HG03342 (cell line): Measurements from ENCODE around the gene COPZ1.

Source experiments
- ATAC-seq: cut with Tn5 transposase; IDR thresholded peaks from one replicate; pipeline ENCODE4 v1.9.1; 2021; ENCODE audit warnings: mild to moderate bottlenecking, moderate library complexity; ENCODE audit not compliant: unreplicated experiment

The COPZ1 gene

GRCh38 chr12:54374562-54375258 lies 49.8 kb downstream of the COPZ1 start:
- ATAC-seq: no peak

- ATAC-seq: no peak
These were observed 50.3 kb downstream of the COPZ1 start for GRCh38 chr12:54375259-54375579.

DNA sequence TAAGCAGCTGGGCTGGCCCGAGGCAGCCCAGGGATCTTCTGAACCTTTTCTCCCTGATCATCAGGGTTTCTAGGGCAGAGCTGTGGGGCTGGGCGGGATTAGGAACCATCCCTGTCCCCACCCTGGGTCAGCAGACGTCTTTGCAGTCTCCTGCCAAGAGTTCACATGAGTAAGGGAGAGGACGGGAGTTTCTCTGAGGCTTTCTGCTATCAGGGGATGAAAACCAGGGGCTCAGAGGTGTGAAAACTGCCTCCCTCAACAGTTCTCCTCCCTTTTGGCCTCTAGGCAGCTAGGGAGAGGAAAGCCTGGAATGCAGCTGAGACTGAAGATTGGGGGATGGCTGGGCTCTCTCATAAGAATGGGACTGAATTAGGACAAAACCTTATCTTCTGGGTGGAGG lies 51.7 kb downstream of the COPZ1 start:
- no peak for ATAC-seq

GRCh38 chr12:54377007-54377406 lies 52.1 kb downstream of the COPZ1 start:
- no peak for ATAC-seq

- ATAC-seq: no peak
These were observed 53.0 kb downstream of the COPZ1 start for GRCh38 chr12:54377797-54378515.

- ATAC-seq: no peak
These were observed 54.0 kb downstream of the COPZ1 start for GRCh38 chr12:54378796-54379397.

DNA sequence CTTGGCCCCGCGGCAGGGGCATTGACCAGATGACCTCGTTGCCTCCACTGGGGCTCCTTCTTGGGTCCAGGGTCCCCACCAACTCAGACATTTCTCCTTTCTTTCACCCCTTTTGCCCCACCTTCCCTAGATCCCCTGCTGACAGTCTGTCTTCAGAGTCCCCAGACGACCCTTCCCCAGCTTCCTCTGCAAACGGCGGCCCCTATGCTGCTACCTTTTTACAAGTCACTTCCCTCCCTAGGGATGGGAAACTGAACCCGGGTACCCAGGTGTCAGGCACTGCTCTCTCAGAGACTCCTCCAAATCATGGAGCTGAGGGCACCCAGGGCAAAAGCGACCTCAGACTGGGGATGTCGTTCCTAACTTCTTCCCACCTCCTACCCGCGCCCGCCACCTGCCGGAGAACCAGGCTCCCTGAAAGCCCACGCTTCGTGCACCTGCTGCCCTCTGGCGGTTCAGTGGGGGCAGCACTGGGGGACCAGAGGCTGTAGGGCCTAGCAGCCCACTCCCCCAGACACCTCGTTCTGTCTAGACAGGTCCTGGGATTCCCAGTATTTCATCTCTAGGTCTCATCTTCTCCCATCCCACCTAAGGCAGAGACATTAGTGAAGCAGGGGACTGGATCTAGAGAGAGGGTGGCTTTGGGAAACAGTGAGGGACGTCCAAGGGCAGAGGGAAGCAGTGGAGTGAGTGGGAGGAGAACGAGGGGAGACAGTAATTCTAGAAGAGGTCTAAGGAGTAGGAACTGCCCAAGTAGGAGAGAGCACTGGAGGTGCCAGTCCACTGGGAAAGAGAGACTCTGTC lies 54.7 kb downstream of the COPZ1 start:
- peak; percentile 80 for ATAC-seq

DNA sequence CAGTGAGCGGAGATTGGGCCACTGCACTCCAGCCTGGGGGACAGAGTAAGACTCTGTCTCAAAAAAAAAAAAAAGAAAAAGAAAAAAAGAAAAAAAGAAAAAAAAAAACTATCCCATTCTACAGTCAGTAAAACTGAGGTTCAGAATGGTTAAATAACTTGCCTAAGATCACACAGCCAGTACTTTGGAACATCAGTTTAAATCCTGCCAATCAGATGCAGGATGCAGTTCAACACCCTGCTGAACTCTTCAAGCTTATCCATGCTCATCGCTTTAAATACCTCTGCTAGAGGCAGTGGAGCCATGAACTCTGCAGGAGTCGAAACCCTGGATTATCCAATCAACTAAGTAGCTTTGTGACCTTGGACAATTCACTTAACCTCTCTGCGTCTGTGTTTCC lies 56.2 kb downstream of the COPZ1 start:
- no peak for ATAC-seq

DNA sequence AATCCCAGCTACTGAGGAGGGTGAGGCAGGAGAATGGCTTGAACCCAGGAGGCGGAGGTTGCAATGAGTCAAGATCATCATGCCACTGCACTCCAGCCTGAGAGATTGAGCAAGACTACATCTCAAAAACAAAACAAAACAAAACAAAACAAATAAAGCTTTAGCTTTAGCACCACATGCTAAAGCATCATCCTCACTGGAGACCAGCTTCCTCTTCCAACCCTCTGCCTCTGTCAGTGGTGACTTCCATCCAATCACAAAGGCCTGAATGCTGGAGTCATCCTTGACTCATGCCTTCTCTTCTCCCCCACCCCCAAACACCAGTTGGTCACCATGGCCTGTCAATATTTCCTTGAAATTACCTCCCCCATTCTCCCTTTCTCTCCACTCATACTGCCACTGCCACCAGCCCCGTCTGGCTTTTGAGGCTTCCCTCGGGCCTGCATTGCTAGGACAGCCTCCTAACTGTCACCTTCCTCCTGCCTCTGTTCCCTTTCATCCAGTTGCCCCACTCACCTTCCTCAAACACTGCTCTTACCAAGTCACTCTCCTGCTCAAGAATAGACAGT lies 58.2 kb downstream of the COPZ1 start:
- ATAC-seq: no peak

DNA sequence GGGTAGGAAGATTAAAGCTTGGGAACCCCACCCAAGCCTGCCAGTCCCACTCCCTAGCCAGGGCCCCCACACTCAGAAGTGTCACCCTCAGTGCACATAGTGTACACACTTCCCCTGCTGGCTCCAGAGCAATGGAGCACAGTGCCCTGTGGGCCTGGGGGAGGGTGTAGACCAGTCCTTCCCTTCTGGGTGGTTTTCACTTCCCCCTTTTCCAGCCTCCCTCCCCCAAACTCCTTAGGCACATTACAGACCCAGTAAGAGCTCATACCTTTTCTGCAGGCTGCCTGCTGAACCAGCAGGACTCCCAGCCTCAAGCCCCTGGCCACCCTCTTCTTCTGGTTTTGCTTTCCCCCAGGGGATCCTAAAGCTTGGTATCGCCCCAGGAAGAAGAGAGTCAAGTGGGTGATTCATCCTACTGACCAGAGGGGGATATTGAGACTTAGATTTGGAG lies 59.7 kb downstream of the COPZ1 start, which contains the start of gene ZNF385A:
TSS of gene ZNF385A (minus strand) at position 143 of the 451 bp plus-strand sequence. CDS start 219 bp downstream, outside the sequence.
- ATAC-seq: peak; percentile 45

DNA sequence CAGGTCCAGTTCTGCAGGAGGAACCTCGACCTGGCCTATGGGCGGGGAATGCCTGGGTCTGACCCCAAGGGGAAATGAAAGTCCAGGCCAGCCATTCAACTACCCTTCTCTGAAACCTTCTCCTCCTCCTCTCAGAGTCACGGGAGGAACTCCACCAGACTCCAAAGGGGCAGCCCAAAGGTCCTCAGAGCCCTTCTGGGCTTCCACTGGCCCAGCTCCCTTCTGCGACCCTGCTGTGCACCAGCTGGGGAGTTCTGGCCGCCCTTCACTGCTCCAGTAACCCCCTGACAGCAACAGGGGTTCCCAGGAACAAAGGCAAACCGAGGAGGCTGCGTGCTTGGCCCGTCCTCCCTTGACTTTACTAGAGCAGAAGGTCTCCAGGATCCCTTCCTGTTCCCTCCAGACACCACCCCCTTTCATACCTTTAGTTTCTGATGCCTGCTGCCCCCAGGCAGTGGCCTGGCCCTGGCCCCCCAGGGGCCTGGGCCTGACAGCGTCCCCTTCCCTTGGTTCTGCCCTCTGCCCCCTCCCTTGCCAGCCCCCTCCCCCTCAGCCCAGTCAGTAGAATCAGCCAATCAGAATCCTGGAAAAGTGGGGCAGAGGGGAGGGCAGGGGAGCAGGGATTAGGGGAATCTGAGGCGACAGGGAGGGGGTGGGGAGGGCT lies 60.5 kb downstream of the COPZ1 start:
- peak; percentile 53 for ATAC-seq

DNA sequence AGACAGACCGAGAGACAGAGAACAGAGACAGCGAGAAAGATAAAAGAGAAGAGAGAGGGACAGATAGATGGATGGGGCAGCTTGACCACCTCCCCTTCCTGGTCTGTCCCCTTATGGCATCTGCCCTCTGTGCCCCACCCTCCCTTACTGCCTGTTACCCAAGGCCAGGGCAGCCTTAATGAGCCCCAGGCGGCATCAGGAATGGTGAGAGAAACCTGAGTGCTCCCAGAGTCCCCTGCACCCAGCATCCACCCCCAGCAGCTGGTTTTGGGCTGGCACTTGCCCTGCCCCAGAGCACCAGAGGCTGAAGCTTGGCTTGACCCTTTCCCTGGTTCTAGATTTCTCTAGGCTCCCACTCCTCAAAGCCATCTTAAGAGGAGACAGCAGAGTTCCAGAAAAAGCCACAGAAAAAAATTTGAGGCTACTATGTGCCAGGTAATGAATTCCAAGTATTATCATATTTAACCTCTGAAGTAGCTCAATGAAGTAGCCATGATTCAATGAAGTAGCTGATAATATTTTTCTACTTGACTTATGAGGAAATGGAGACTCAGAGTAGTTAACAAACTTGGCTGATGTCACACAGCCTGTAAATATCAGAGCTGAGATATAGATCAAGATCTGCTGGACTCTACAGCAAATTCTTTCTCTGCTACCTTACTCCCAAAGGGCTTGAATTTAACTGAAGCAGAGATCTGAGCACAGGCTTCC lies 61.6 kb downstream of the COPZ1 start:
- no peak for ATAC-seq

DNA sequence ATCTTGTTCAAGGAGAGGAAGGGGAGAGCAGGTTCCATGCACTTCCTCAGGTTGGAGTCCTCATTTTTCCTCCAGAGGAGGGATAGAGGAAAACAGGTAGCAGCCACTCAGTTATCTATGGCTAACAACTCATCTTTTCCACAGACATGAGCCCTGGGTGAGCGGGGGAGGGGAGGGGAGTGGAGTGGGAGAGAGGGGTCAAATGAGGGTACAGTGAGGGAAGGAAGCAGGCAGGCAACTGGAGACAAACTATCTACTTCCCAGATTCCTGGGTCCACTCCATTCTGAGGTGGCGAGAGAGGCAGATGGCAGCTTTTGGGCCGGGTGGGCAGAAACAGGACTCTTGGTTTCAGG lies 62.2 kb downstream of the COPZ1 start:
- ATAC-seq: no peak

DNA sequence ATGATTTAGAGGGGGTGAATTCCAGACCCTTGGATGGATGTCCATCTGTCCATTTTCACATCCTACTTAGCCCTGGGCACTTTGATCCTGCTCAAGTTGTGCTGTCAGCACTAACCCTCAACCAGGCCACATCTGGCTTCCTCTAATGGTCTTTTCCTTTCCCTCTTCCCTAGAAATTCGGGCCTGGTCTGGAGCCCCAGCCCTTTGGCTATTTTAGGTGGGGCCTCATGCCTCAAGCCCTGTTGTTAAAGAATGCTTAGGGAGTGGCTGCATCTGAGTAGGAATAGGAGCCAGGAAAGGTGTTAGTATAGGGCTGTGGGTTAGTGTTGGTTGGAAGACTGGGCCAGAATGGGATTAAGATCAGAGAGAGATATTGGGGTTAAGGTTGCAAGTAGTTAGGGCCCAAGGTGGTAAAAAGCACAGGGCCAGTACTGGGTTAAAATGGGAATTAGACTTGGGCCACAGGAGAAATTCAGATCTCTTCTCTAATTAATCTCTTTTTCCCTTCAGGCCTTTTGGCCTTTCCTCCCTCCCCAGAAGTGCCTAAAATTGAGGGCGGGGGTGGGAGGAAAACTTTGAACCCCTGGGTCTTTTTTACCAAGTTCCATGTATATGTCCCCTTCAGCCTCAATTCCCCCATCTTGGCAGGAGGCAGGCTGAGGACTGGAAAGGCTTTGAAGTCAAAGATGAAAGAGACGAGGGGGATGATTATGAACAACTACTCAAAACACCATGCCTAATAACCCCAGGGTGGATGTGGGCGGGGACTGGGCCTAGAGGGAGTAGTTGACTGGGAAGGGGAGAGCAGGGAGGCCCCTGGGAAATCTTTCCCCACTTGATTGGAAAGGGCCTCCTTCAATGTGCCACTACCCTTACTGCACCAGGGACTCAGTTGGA lies 63.6 kb downstream of the COPZ1 start:
- no peak for ATAC-seq

GRCh38 chr12:54389134-54389508 lies 64.2 kb downstream of the COPZ1 start:
- no peak for ATAC-seq

DNA sequence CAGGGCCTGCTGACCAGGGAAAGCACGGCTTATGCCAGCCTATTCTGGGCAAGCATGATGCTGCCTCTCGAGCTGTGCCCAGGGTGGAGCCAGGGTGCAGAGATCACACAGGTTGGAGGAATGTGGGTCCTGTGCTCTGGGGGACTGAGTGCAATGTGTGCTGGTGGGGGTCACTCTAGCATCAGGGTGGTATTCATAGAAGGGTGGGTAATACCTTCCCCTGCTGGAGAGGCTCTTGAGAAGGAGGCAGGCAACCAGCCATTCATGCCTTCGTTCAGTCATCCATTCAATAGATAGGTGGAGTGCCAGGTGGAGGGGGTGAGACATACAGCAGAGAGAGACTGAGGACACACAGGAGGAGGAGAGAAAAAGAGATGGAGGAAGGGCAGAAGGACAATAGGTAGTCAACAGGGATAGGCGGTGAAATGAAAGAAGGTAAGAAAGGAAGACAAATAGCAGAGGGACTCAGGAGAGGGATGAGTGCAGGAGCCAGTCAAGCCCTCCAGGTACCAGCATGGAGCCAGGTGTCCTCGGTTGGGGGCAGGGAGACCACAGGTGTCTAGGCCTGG lies 64.8 kb downstream of the COPZ1 start:
- ATAC-seq: no peak

- ATAC-seq: no peak
These were observed 65.3 kb downstream of the COPZ1 start for GRCh38 chr12:54390176-54390667.
